ENCODE measurements around the gene BCL2L11.

The BCL2L11 gene

GRCh38 chr2:111095434-111095833, 25.3 kb upstream of the BCL2L11 start:
- H3K4me3 ChIP-seq (ENCODE audit: control insufficient read depth in 1 of 7, extremely low read depth in 1 of 7, insufficient read depth in 4 of 7, low read depth in 2 of 7, low read length in 6 of 7) = no peak overlapping the region
- H3K36me3 ChIP-seq (ENCODE audit: control insufficient read depth in 4 of 4, insufficient read depth in 4 of 4, low read length in 3 of 4) = no peaks in the 10 kb centered on the region
- H3K27ac ChIP-seq (ENCODE audit: insufficient read depth in 1 of 2, low read depth in 1 of 2, low read length in 2 of 2, poor library complexity in 1 of 2, severe bottlenecking in 2 of 2) = no peak overlapping the region
- no peak for DNase-seq
- 78% methylated on average over 6 of the region's 8 CpGs for WGBS (ENCODE audit: insufficient coverage)
- no peaks in the 10 kb centered on the region for H3K9me3 ChIP-seq (ENCODE audit: control extremely low read depth in 1 of 5, control insufficient read depth in 4 of 5, insufficient read depth in 2 of 5, low read depth in 1 of 5, low read length in 4 of 5)
- CTCF ChIA-PET = no interaction called here
- POLR2A ChIA-PET = no interaction called here
- H3K27me3 ChIP-seq (replicated peaks in 2 of 5; ENCODE audit: control insufficient read depth in 4 of 5, insufficient read depth in 5 of 5, low read length in 4 of 5) = peaks cover 0 to 5% (median 0%) of the 10 kb centered on the region in 5 experiments
- no peaks in the 10 kb centered on the region for H3K4me1 ChIP-seq (ENCODE audit: control extremely low read depth in 1 of 4, control insufficient read depth in 4 of 4, insufficient read depth in 4 of 4, low read length in 3 of 4)

GRCh38 chr2:111099402-111099801, 21.3 kb upstream of the BCL2L11 start:
- 92% methylated on average over 2 of the region's 3 CpGs for WGBS (ENCODE audit: insufficient coverage)
- POLR2A ChIA-PET = no interaction called here
- CTCF ChIA-PET = interaction anchor here (0.6 kb wide), 1 partner anchor 9 kb away, joined by 3 read pairs; no protein-coding TSS in a partner anchor

GRCh38 chr2:111100087-111100764, 20.5 kb upstream of the BCL2L11 start:
- DNase-seq = no peak
- Histone ChIP-seq H3K36me3 (ENCODE audit: control insufficient read depth in 4 of 4, insufficient read depth in 4 of 4, low read length in 3 of 4) (no peaks in the 10 kb centered on the region), H3K4me1 (ENCODE audit: control extremely low read depth in 1 of 4, control insufficient read depth in 4 of 4, insufficient read depth in 4 of 4, low read length in 3 of 4) (no peaks in the 10 kb centered on the region), H3K9me3 (ENCODE audit: control extremely low read depth in 1 of 5, control insufficient read depth in 4 of 5, insufficient read depth in 2 of 5, low read depth in 1 of 5, low read length in 4 of 5) (no peaks in the 10 kb centered on the region), H3K27ac (ENCODE audit: insufficient read depth in 1 of 2, low read depth in 1 of 2, low read length in 2 of 2, poor library complexity in 1 of 2, severe bottlenecking in 2 of 2) (no peak overlapping the region), H3K27me3 (replicated peaks in 2 of 5; ENCODE audit: control insufficient read depth in 4 of 5, insufficient read depth in 5 of 5, low read length in 4 of 5) (peaks cover 0 to 1% (median 0%) of the 10 kb centered on the region in 5 experiments), H3K4me3 (ENCODE audit: control insufficient read depth in 1 of 7, extremely low read depth in 1 of 7, insufficient read depth in 4 of 7, low read depth in 2 of 7, low read length in 6 of 7) (no peak overlapping the region)
- WGBS (ENCODE audit: insufficient coverage) = 96% methylated on average over 5 of the region's 5 CpGs
- ChIA-PET CTCF (interaction anchor here (0.6 kb wide), 1 partner anchor 10 kb away, joined by 3 read pairs; no protein-coding TSS in a partner anchor), POLR2A (no interaction called here)

More at GRCh38 chr2:111099402-111099801, 21.3 kb upstream of the BCL2L11 start:
- no peak overlapping the region for H3K27ac ChIP-seq (ENCODE audit: insufficient read depth in 1 of 2, low read depth in 1 of 2, low read length in 2 of 2, poor library complexity in 1 of 2, severe bottlenecking in 2 of 2)
- no peak for DNase-seq
- no peaks in the 10 kb centered on the region for H3K9me3 ChIP-seq (ENCODE audit: control extremely low read depth in 1 of 5, control insufficient read depth in 4 of 5, insufficient read depth in 2 of 5, low read depth in 1 of 5, low read length in 4 of 5)
- peaks cover 0 to 1% (median 0%) of the 10 kb centered on the region in 5 experiments for H3K27me3 ChIP-seq (replicated peaks in 2 of 5; ENCODE audit: control insufficient read depth in 4 of 5, insufficient read depth in 5 of 5, low read length in 4 of 5)
- H3K4me3 ChIP-seq (ENCODE audit: control insufficient read depth in 1 of 7, extremely low read depth in 1 of 7, insufficient read depth in 4 of 7, low read depth in 2 of 7, low read length in 6 of 7) = no peak overlapping the region
- no peaks in the 10 kb centered on the region for H3K4me1 ChIP-seq (ENCODE audit: control extremely low read depth in 1 of 4, control insufficient read depth in 4 of 4, insufficient read depth in 4 of 4, low read length in 3 of 4)
- H3K36me3 ChIP-seq (ENCODE audit: control insufficient read depth in 4 of 4, insufficient read depth in 4 of 4, low read length in 3 of 4) = no peaks in the 10 kb centered on the region

- H3K4me3 ChIP-seq (ENCODE audit: control insufficient read depth in 1 of 7, extremely low read depth in 1 of 7, insufficient read depth in 4 of 7, low read depth in 2 of 7, low read length in 6 of 7) = no peak overlapping the region
- H3K27me3 ChIP-seq (replicated peaks in 2 of 5; ENCODE audit: control insufficient read depth in 4 of 5, insufficient read depth in 5 of 5, low read length in 4 of 5) = peaks cover 0 to 1% (median 0%) of the 10 kb centered on the region in 5 experiments
- H3K27ac ChIP-seq (ENCODE audit: insufficient read depth in 1 of 2, low read depth in 1 of 2, low read length in 2 of 2, poor library complexity in 1 of 2, severe bottlenecking in 2 of 2) = no peak overlapping the region
- WGBS (ENCODE audit: insufficient coverage) = 87% methylated on average over 4 of the region's 5 CpGs
- no peaks in the 10 kb centered on the region for H3K4me1 ChIP-seq (ENCODE audit: control extremely low read depth in 1 of 4, control insufficient read depth in 4 of 4, insufficient read depth in 4 of 4, low read length in 3 of 4)
- ChIA-PET CTCF (no interaction called here), POLR2A (no interaction called here)
- peak in 2 of 3 donors; percentile 26 to 42 for DNase-seq
- H3K9me3 ChIP-seq (ENCODE audit: control extremely low read depth in 1 of 5, control insufficient read depth in 4 of 5, insufficient read depth in 2 of 5, low read depth in 1 of 5, low read length in 4 of 5) = no peaks in the 10 kb centered on the region
- no peaks in the 10 kb centered on the region for H3K36me3 ChIP-seq (ENCODE audit: control insufficient read depth in 4 of 4, insufficient read depth in 4 of 4, low read length in 3 of 4)
These were observed 19.9 kb upstream of the BCL2L11 start for GRCh38 chr2:111100765-111101162.

- ChIA-PET POLR2A (interaction anchor here (0.6 kb wide), 1 partner anchor 312 kb away, joined by 9 read pairs; no protein-coding TSS in a partner anchor), CTCF (no interaction called here)
- 89% methylated on average over 1 of the region's 2 CpGs for WGBS (ENCODE audit: insufficient coverage)
- H3K27ac ChIP-seq (ENCODE audit: insufficient read depth in 1 of 2, low read depth in 1 of 2, low read length in 2 of 2, poor library complexity in 1 of 2, severe bottlenecking in 2 of 2) = no peak overlapping the region
- no peak for DNase-seq
- no peaks in the 10 kb centered on the region for H3K4me1 ChIP-seq (ENCODE audit: control extremely low read depth in 1 of 4, control insufficient read depth in 4 of 4, insufficient read depth in 4 of 4, low read length in 3 of 4)
- no peaks in the 10 kb centered on the region for H3K9me3 ChIP-seq (ENCODE audit: control extremely low read depth in 1 of 5, control insufficient read depth in 4 of 5, insufficient read depth in 2 of 5, low read depth in 1 of 5, low read length in 4 of 5)
- no peaks in the 10 kb centered on the region for H3K36me3 ChIP-seq (ENCODE audit: control insufficient read depth in 4 of 4, insufficient read depth in 4 of 4, low read length in 3 of 4)
- no peak overlapping the region for H3K4me3 ChIP-seq (ENCODE audit: control insufficient read depth in 1 of 7, extremely low read depth in 1 of 7, insufficient read depth in 4 of 7, low read depth in 2 of 7, low read length in 6 of 7)
- peaks cover 0 to 1% (median 0%) of the 10 kb centered on the region in 5 experiments for H3K27me3 ChIP-seq (replicated peaks in 2 of 5; ENCODE audit: control insufficient read depth in 4 of 5, insufficient read depth in 5 of 5, low read length in 4 of 5)
These were observed 19.1 kb upstream of the BCL2L11 start for GRCh38 chr2:111101592-111101991.

GRCh38 chr2:111102216-111102615, 18.5 kb upstream of the BCL2L11 start:
- Histone ChIP-seq H3K4me1 (ENCODE audit: control extremely low read depth in 1 of 4, control insufficient read depth in 4 of 4, insufficient read depth in 4 of 4, low read length in 3 of 4) (no peaks in the 10 kb centered on the region), H3K36me3 (ENCODE audit: control insufficient read depth in 4 of 4, insufficient read depth in 4 of 4, low read length in 3 of 4) (no peaks in the 10 kb centered on the region), H3K27ac (ENCODE audit: insufficient read depth in 1 of 2, low read depth in 1 of 2, low read length in 2 of 2, poor library complexity in 1 of 2, severe bottlenecking in 2 of 2) (no peak overlapping the region), H3K27me3 (replicated peaks in 2 of 5; ENCODE audit: control insufficient read depth in 4 of 5, insufficient read depth in 5 of 5, low read length in 4 of 5) (peaks cover 0 to 4% (median 0%) of the 10 kb centered on the region in 5 experiments), H3K4me3 (ENCODE audit: control insufficient read depth in 1 of 7, extremely low read depth in 1 of 7, insufficient read depth in 4 of 7, low read depth in 2 of 7, low read length in 6 of 7) (no peak overlapping the region), H3K9me3 (ENCODE audit: control extremely low read depth in 1 of 5, control insufficient read depth in 4 of 5, insufficient read depth in 2 of 5, low read depth in 1 of 5, low read length in 4 of 5) (no peaks in the 10 kb centered on the region)
- ChIA-PET CTCF (no interaction called here), POLR2A (interaction anchor here (0.6 kb wide), 1 partner anchor 312 kb away, joined by 9 read pairs; no protein-coding TSS in a partner anchor)
- 95% methylated on average over 2 of the region's 2 CpGs for WGBS (ENCODE audit: insufficient coverage)
- DNase-seq = no peak

- Histone ChIP-seq H3K27ac (ENCODE audit: insufficient read depth in 1 of 2, low read depth in 1 of 2, low read length in 2 of 2, poor library complexity in 1 of 2, severe bottlenecking in 2 of 2) (no peak overlapping the region), H3K4me3 (ENCODE audit: control insufficient read depth in 1 of 7, extremely low read depth in 1 of 7, insufficient read depth in 4 of 7, low read depth in 2 of 7, low read length in 6 of 7) (no peak overlapping the region), H3K27me3 (replicated peaks in 2 of 5; ENCODE audit: control insufficient read depth in 4 of 5, insufficient read depth in 5 of 5, low read length in 4 of 5) (peaks cover 0 to 4% (median 0%) of the 10 kb centered on the region in 5 experiments), H3K4me1 (ENCODE audit: control extremely low read depth in 1 of 4, control insufficient read depth in 4 of 4, insufficient read depth in 4 of 4, low read length in 3 of 4) (no peaks in the 10 kb centered on the region), H3K36me3 (ENCODE audit: control insufficient read depth in 4 of 4, insufficient read depth in 4 of 4, low read length in 3 of 4) (no peaks in the 10 kb centered on the region), H3K9me3 (ENCODE audit: control extremely low read depth in 1 of 5, control insufficient read depth in 4 of 5, insufficient read depth in 2 of 5, low read depth in 1 of 5, low read length in 4 of 5) (no peaks in the 10 kb centered on the region)
- WGBS (ENCODE audit: insufficient coverage) = 0% methylated on average over 1 of the region's 2 CpGs
- peak in 1 of 3 donors; percentile 11 for DNase-seq
- ChIA-PET CTCF (no interaction called here), POLR2A (no interaction called here)
These were observed 14.8 kb upstream of the BCL2L11 start for GRCh38 chr2:111105926-111106325.
